ENCODE measurements around the gene CMTM3.
A peak's percentile ranks its signal among the peaks of the same experiment; 100 is the strongest.
"Not testable (repeated sequence)": the region's sequence is repeated elsewhere in the genome, so short reads cannot be mapped to it uniquely, and the experiment has no call there.

The CMTM3 gene, protein sequence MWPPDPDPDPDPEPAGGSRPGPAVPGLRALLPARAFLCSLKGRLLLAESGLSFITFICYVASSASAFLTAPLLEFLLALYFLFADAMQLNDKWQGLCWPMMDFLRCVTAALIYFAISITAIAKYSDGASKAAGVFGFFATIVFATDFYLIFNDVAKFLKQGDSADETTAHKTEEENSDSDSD

DNA sequence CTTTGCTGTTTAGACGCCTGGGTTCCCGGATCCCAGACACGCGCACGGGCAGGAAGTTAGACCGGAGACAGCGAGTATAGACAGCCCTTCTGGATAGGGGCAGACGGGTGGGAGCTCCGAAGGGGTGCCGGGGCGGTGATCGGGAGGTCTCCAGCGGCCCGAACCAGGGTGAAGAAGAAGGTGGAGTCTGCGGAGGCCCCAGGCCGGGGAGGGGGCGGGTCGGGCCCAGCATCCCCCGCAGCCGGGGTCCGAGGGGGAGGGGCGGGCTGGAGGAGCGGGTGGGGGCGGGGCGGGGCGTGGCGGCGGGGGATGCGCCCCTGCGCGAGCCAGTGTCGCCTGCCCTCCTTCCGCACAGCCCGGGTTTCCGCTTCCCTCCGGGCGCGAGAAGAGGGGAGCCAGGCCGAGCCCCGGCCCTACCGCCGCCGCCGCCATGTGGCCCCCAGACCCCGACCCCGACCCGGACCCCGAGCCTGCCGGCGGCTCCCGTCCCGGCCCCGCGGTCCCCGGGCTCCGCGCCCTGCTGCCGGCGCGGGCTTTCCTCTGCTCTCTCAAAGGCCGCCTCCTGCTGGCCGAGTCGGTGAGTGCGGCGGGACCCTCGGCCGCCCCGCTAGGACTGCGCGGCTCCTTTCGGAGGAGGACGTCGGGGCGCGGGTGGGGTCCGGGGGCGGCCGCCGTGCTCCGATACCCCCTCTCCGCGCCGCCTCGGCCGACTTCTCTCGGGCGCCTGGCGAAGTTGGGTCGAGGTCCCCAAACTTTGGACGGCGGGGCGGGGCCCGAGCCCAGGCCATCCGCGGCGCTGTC is at the start of gene CMTM3:
TSS of gene CMTM3 (plus strand) at position 329 of the 801 bp plus-strand sequence. CDS start at position 431, 102 bp downstream.
- peak; percentile 75 for DNase-seq

GRCh38 chr16:66560107-66560506 is 44.4 kb upstream of the CMTM3 start:
- no peak for DNase-seq

DNA sequence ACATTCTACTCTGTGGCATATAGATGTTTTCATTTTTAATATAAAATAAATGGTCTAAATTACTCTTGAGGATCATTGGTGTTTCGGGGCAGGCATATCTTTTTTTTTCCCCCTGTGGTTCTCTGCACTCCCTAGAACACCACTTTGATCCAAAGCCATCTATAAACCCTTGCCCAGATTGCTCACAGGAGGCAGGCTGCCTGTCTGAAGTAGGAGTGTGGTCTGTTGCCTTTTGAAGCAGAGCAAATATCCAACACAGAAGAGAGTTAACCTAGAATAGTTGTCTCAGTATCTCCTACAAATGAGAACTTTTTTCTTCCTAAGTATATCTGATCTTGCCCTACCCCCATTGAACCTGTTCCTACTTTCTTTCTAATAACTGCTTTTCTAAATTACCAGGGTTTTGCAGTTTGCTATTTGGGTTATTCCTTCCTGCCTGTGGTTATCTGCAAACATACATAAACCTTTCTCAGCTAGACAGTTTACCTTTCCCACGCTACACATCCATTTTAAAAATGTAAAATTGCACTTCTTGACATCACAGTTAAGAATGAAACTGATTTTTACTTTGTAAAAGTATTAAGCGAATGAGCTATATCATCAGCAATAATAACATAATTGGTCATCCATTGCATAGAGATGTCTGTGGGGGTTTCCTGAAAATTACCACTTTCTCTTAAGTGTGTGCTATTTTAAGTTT is 43.0 kb upstream of the CMTM3 start:
- no peak for DNase-seq

GRCh38 chr16:66562409-66562808 is 42.1 kb upstream of the CMTM3 start:
- no peak for DNase-seq

DNA sequence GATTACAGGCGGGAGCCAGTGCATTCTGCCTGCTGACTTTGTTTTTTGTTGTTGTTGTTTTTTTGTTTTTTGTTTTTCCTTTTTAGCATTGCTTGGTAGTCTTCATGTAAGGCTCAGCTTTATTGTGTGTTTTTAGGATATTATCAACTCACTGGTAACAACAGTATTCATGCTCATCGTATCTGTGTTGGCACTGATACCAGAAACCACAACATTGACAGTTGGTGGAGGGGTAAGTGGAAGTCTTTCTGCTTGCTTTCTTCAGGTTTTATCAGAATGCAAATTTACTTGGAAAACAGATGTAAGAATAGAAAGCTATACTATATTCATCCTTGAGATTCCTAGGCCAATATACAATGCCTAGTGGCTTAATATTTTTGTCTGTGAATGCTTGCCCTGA is 41.5 kb upstream of the CMTM3 start:
- DNase-seq, result no peak

- DNase-seq, result peak; percentile 87
Measured at GRCh38 chr16:66563574-66564334, 40.8 kb upstream of the CMTM3 start.

DNA sequence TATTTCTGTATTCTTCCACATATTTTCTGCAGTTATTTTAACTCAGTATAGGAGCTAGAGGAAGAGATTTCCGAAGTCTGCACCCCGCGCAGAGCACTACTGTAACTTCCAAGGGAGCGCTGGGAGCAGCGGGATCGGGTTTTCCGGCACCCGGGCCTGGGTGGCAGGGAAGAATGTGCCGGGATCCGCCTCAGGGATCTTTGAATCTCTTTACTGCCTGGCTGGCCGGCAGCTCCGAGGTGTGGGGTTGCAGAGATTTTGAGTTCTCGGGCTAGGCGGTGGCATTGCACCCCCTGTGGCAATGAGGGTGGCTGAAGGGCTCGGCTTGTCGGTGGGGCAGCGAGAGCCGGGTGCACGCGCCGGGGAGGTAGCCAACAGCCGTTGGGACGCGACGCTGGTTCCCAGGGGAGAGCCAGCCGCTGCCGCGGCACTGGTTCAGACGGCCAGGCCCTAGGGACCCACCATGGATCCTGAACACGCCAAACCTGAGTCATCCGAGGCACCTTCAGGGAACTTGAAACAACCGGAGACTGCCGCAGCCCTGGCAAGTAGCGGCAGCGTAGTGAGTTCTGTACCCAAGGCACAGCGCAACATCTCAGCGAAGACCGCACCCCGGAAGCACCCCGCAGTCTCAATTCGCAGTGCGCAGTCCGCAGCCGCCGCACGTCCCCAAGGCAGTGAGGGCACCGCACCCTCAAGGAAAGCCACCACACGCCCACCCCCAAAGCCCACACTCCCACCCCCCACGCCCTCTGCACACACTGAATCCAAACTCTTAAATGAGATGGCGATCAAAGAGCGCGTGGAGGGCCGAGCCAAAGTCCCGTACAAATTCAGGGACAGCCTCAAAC is 38.2 kb upstream of the CMTM3 start, which contains the start of gene CMTM1:
TSS of gene CMTM1 (plus strand) at position 389 of the 851 bp plus-strand sequence. CDS start at position 464, 75 bp downstream.
- DNase-seq, result no peak

DNA sequence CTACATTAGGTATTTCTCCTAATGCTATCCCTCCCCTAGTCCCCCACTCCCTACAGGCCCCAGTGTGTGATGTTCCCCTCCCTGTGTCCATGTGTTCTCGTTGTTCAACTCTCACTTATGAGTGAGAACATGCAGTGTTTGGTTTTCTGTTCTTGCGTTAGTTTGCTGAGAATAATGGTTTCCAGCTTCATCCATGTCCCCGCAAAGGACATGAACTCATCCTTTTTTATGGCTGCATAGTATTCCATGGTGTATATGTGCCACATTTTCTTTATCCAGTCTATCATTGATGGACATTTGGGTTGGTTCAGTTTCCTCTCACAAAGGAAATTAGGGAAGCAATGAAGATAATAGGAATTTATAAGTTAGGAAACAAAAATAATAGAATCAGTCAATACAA is 37.2 kb upstream of the CMTM3 start:
- DNase-seq, result not testable (repeated sequence)

GRCh38 chr16:66568355-66568754 is 36.1 kb upstream of the CMTM3 start:
- DNase-seq, result no peak

DNA sequence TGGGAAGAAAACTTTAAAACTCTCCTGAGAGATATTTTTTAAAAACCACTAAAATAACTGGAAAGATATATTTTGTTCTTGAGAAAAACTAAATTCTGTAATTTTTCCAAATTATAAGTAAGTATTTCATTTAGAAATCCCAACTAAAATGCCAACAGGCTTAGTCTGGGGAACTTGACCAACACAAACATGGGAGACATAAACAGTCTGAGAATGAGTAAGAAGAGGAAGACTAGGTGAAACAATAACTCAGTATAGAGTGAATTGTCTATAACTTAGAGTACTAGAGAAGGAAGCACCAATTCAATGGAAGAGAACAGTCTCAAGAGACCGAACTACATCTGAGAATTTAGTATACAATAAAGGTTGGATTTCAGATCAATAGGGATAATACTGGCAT is 35.4 kb upstream of the CMTM3 start:
- DNase-seq, result no peak

DNA sequence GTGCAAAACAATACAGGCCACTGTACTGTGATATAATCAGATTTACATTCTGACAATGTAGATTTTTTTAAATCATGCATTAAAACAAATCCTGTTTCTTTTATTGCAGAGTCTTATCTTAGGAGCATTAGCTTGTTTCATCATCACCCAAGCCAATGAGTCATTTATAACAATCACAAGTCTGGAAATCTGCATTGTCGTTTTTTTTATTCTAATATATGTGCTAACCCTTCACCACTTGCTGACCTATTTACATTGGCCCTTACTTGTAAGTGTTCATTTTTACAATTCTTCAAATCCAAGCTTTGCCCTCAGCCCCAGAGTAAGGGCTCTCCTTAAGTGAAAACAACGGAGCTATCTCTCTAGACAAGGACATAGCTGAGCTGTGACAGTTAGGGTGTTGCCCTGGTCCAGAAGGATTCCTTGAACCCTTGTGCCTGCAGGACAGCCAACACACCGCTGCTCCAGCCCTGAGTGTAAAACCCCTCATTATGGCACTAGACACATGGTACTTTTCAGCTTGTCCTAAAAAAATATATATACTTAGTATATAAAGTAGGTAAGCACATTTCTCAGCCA is 34.6 kb upstream of the CMTM3 start:
- DNase-seq, result no peak

GRCh38 chr16:66572356-66572755 is 32.1 kb upstream of the CMTM3 start:
- DNase-seq, result no peak

DNA sequence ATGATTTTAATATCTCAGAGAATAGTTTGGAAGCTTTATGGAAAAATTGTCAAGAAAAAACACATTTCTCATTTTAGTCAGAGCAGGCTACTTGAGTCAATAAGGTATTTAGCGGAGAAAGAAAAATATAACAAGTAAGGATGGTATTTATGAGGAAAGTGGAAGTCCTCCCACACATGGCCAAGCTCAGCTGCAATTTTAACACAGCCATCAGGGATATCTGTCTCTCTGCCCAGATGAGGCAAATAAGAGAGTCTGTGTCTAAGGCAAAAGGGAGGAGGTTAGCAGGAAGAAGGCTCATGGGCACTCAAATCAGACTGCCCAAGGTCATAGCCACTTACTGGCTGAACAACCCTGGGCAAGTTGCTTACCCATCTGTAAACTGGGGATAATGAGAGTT is 30.4 kb upstream of the CMTM3 start:
- no peak for DNase-seq

DNA sequence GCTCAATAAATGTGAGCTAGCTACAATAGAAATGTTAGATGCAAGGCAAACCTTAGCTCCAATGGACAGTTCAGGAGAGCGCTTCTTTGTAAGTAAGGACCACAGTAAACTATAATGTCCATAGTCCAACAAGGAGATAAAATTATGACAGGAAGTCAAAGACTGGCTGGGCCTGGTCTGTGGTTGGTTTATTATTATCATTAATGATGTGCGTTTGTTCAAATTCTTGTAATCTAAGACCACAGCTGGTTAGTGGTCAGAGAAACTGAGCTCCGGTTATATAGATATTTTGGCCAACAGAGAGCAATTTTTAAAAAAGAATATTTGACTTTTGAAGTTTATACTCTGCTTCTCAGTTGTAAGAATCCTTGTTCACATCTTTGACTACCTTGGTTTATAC is 30.0 kb upstream of the CMTM3 start:
- no peak for DNase-seq

DNA sequence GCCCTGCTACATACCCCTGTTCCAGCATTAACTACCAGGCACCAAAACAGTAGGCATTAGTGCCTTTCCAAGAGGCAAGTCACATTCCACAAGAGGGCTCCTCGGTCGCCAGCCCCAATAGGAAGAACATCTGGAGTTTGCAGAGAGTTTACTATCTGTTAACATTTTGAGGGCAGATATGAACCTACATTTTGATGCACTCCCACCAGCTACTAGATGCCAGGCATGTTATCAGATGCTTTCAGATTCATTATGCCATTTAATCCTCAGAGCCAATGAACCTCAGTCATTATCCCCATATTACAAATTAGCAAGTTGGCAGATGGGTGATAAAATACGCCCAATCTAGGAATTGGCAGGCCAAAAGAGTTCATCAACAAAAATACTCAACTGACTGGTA is 29.4 kb upstream of the CMTM3 start:
- no peak for DNase-seq

- DNase-seq, result no peak
Measured at GRCh38 chr16:66576296-66576695, 28.2 kb upstream of the CMTM3 start.

DNA sequence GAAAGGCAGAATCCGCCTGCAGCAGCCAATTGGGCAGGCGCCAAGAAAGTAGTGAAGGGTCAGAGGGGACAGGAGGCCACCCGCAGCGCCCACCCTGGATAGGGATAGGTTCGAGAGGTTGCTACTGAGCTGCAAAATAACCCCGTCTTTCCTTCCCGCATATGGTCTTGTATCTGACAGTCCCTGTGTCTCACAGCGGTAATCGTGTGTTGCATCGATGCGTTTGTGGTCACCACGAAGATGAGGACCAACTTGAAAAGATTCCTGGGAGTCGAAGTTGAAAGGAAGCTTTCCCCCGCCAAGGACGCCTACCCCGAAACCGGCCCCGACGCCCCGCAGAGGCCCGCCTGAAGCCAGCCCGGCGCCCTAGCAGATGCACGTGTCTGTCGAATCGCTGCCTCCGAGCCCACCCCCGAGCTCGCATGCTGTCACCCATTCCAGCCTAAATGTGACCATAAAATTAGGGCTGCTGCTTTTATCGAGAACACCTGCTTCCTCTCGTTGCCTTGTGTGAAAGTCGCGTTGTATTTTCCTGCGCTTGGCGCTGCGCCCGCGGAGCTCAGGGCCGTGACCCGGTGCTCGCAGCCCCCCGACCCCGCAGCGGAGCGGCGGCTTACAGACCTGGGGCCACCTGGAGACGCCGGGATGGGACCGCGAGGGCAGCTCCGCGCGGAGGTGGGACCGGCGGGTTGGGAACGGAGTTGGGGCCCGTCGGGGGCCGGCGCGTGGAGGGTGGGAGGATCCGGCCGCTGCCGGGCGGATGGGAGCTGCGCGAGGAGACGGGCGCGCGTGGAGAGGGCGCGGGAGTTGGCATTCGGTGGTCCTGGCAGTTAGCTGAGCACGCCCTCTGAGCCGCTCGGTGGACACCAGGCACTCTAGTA is 25.6 kb upstream of the CMTM3 start, which contains the start of gene CMTM2:
TSS of gene CMTM2 (plus strand) at position 813 of the 881 bp plus-strand sequence. CDS start 145 bp downstream, outside the sequence.
- DNase-seq, result no peak

DNA sequence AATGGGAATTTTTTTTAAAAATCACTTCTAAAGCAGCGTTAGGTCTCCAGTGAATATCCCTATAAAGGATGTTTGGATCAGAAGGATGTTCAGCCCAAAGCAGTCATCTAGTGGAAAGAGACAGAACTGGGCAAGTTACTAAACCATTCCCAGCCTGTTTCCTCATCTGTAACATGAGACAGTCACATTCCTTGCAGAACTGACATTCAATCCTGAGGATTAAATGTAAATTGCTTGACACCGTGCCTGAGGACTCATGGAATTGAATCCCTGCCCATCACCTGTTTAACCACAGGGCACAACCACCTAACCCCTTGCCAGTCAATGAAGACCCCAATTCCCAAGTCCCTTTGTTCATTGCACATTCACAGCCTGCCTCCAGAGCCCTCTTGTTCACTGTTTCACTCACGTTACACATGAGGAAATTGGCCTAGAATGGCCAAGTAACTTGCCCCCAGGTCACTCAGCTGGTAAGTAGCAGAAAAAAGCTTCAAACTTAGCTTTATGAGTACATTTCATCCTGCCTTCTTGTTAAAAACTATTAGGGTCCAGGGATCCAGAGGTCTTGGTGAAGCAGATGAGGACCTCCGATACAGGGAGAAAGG is 23.8 kb upstream of the CMTM3 start:
- DNase-seq, result no peak

DNA sequence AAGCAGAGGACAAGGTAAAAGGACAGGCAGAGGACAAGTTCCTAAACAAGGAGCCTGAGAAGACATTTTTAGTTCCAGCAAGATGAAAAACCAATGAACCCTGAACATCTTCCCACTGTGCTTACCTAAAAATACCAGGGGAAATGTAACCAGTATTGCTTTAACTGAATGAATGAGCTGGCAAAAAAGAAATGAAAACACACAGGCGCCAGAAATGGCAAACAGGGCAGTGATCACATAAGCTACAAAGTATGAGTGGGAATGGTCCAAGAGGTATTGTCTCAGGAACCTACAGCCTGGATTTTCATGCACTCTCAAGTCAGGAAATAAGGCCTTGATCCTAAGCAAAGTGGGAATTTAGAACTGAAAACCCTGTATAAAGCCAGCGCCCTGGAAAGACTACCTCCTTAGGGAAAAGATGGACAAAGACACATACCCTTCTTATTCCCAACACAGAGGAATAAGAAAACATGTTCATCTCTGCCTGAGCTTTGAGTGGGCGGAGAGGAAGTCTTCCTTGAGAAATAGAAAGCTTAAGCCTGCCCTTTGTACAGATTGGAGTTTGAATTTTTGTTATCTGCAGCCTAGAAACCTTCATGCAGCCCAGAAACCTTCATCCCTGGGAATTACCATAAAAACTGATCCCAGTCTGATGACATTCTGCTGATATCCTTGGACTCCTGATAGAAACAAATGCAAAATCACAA is 23.1 kb upstream of the CMTM3 start:
- no peak for DNase-seq

All from activated CD4-positive, alpha-beta T cell treated with anti-CD3 and anti-CD28 coated beads, Interleukin-2, amount 50 U/mL, for 16 hours (primary cell).